Fibroblast of skin of scalp (primary cell): ENCODE data around the gene EPS15. TPM values are rescaled to one million over a fixed set of nuclear protein-coding genes. Genes with fewer than 3 reads are reported as not detected.
"Not testable (repeated sequence)": the region's sequence is repeated elsewhere in the genome, so short reads cannot be mapped to it uniquely, and the experiment has no call there.

ENCODE experiments used
- DNase-seq: peaks from one replicate; pipeline ENCODE4 v3.0.0-alpha.2; 2013
- polyA plus RNA-seq, 2 experiments: library from polyadenylated mRNA; unstranded; fragments of 120-200 nt; gene quantifications; one replicate each; pipeline ENCODE4 v1.2.1, GENCODE V29; 2013; ENCODE audit not compliant: insufficient read length in 2 of 2

The EPS15 gene
- polyA plus RNA-seq (2013, experiment 1 of 2; ENCODE audit: insufficient read length): 38.3 TPM
- 41.8 TPM for polyA plus RNA-seq (2013, experiment 2 of 2; ENCODE audit: insufficient read length)

DNA sequence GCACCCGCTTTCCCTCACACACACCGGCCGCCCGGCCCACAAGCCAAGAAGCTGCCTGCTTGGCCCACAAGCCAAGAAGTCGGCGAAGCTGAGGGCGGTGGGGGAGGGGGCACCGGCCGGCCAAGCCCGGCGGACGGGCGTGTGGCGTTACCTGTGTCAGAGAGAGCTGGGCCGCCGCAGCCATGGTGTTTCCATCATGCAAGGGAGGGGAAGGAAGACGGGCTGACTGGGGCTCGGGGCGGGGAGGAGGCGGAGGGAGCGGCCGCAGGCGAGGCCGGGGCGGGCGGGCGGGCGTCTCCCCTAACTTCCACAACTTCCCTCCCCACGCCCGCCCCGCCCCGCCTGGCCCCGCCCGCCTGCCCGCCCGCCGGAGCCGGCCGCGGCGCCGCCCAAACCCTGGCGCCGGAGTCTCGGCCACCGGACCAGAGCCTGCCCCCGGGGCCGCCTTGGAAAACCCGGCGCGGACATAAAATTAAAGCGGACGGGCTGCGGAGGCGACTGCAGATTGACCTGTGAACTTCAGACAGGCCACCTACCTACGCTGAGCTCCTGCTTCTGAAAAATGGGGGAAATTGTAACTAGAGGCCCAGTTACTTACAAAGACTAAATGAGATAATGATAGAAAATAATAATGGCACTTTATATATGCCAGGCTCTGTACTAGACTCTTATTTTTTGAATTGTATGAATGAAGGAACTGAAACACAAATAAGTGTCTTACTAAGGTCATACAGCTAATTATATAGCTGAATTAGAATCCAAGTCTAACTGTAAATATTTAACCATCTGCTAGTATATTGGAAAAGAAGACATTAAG, at the start of gene EPS15:
Gene EPS15 (minus strand): TSS at position 219 of the 817 bp plus-strand sequence. CDS start 35 bp downstream, at position 184.
- DNase-seq: peak; percentile 86

DNA sequence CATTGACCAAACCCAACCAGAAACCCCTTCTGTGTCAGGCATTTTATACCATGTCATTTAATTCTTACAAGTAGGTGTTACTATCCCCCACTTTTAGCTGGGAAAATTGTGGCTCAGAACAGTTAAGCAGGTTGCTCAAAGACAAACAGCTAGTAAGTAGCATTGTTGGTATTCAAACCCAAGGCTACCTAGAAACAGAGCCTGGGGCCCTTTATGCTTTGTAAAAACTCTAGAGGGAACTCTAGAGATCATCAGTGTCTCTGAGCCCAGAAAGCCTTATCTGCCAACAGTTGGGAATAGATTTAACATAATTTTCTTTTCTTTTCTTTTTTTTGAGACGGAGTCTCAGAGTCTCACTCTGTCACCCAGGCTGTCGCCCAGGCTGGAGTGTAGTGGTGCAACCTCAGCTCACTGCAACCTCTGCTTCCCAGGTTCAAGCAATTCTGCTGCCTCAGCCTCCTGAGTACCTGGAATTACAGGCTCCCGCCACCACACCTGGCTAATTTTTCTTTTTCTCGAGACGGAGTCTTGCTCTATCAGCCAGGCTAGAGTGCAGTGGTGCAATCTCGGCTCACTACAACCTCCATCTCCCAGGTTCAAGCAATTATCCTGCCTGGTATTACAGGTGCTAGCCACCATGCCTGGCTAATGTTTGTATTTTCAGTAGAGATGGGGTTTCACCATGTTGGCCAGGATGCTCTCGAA, 49.3 kb upstream of the EPS15 start:
- no peak for DNase-seq

DNA sequence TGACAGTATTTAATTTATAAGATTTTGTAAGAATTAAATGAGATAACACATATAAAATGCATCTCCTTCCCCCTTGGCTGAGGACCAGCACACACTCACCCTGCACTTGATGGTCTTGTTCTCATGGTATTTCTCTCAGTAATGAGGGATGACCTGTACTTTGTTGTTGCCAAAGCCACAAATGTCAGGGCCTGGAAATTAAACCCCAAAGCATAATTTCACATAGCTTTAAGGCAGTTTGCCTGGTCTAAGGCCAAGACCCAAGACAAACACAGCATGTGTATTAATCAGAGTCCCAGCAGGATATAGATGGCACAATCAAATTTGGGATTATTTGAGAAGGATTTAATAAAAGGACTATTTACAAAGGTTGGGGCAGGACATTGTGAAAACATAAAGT, 48.6 kb upstream of the EPS15 start:
- DNase-seq: peak; percentile 72

DNA sequence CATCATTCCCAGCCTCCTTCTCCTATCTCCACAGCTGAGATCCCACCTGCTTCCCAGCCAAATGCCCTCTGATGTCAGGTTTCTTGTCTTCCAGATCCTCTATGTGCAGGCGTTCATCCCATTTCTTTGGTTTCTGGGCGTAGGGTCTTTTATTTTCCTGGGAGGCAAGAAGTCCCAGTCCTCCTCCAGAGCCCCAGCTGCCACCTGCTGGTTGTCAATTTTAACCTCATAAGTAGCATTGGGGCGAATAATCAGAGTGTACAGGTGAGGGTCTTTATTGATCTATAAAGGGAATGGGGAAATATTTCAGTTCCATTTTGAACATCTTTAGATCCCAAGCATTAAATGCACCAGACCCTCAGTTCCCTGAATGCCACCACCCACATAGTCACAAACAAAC, 47.2 kb upstream of the EPS15 start:
- DNase-seq: no peak

DNA sequence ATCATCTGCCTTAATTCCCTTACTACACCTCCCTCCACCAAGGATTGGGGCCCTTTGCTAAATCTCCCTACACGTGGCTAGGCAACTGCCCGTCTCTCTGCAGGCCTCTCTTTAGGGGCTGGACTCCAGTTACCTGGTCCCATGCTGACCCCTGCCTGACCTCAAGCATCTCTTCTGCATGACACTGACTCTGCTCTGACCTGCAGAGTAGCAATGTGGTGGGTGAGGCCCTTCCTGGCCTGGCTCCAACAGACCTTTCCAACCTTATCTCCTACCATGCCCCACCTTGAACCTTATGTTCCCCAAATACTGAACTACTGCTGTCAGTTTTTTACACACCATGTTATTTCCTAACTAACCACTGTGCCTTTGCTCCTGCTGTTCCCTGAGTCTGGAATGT, 45.9 kb upstream of the EPS15 start:
- DNase-seq: no peak

DNA sequence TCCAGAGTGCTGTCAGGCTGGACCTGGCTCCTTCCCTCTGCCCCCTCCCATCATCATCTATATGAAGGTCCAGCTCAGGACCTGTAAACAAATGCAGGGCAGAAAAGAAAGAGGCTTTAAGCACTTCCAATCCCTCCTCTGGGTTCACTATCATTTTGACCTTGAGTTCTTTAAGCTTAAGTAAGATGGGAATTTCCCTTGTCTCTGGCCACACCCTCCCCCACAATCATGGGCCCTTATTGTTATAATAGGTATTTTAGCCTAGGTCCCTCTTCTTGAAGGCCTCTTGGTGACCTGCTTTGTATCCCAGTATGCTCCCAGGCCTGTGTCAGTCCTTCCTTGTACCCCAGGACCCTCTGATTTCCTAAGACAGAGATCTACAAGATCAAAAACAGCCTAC, 45.1 kb upstream of the EPS15 start:
- peak; percentile 12 for DNase-seq

DNA sequence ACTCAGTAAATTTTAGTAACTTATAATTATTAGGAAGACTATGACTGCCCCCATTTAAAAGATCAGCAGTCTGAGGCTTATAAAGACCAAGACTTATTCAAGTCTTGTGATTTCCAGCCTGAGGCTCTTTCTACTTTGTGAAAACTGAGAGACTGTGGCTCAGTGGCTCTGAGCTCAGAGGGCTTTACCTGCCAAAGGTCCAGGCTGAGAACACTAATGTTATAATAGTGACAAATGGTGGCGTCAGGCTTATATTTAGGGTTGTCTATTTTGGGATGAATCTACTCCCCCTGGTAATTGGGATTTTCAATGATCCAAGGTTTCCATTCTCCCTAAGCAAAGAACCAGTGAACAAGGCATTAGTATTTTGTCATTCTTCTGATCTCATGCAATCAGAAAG, 42.6 kb upstream of the EPS15 start:
- DNase-seq: no peak

DNA sequence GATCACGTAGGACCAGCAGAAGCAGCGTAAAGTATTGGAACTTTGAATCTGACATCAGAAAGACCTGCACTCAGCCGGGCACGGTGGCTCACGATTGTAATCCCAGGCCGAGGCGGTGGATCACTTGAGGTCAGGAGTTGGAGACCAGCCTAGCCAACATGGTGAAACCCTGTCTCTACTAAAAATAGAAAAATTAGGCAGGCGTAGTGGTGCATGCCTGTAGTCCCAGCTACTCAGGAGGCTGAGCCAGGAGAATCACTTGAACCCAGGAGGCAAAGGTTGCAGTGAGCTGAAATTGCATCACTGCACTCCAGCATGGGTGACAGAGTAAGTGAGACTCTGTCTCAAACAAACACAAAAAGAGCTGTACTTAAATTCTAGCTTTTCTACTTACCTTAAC, 41.8 kb upstream of the EPS15 start:
- not testable (repeated sequence) for DNase-seq

DNA sequence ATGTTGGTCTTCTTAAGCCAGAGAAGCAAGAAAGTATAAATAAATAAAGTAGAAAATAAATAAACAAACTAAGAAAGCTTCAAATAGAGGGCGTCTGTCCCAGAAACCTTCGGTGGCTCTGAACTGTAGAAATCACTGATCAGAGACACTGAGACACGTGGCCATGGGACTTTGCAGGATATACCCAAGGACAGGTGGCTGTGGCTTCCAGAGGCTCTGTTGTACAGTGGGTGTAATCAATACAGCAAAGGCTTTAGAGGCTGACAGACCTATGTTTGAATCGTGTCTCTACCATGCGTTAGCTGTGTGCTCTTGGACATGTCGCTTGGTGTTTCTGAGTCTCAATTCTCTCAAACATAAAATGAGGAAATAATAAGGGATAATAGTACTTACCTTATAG, 41.0 kb upstream of the EPS15 start:
- DNase-seq: no peak

DNA sequence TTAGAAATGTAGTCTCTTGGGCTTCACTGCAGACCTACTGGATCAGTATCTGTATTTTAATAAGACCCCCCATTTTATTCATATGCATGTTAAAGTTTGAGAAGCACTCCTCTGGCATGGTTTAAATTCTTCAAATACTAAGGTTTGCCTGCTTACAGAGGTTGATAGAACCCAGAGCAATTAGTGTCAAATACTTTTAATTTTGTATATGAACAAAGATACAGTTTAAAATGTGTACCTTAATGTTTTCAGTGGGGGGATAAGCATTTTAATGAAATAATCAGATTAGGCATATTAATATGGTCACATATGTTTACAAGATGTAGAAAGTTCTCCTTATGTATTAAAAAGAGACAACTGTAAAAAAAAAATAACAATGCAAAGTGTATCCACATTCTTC, 40.4 kb upstream of the EPS15 start:
- DNase-seq: no peak

DNA sequence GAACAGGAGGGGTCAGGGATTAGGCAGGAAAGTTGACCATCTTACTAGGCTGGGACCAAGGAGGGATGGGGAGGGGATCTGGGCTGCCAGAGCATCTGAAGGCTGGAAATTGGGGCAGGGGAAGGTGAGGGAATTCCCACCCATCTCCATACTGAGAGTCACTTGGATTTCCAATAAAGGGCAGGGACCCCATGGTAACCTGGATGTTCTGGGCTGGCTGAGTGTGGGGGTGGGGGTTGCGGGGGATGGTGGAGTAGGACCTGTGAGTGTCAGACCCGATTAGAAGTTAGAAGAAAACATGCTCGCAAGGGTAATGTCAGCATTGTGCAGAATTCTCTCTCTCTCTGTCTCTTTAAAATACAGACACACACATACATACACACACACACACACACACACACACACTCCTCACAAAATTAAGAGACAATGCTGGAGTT, 40.0 kb upstream of the EPS15 start:
- peak; percentile 4 for DNase-seq

DNA sequence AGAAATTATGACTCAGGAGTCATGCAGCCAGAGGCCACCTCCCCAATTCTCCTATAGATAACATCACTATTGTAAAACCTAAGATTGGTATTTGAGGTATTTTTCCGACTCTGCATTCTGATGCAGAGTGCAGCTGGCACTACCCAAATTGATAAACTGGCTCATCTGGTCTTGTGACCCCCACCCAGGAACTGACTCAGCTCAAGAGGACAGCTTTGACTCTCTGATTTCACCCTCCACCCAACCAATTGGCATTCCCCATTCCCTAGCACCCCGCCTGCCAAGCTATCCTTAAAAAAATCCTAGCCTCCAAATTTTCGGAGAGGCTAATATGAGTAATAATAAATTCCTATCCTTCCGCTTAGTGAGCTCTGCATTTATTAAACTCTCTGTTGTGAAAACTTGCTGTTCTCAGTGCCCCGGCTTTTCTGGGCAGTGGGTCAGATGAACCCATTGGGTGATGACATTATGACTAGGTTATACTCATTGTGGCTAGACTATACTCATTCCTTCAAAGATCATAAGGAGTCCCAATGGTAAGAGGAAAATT, 39.4 kb upstream of the EPS15 start:
- DNase-seq: peak; percentile 62

DNA sequence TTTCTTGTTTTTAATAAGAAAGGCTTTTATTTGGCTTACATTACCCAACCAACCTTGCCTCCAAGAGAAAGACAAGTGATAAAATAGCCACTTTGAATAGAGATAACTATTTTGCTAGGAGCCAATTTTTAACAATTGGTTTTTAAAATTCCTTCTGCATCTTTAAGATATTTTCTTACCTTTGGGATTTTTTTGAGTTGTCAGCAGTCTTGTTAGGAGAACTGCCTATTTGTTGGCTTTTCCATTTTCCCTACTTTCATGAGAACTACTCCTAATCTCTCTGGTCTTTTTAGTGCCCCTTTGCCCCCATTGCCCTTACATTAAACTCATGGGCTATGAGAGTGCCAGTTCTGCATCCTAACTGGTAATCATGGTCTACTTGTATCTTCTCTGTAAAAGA, 38.1 kb upstream of the EPS15 start:
- no peak for DNase-seq

DNA sequence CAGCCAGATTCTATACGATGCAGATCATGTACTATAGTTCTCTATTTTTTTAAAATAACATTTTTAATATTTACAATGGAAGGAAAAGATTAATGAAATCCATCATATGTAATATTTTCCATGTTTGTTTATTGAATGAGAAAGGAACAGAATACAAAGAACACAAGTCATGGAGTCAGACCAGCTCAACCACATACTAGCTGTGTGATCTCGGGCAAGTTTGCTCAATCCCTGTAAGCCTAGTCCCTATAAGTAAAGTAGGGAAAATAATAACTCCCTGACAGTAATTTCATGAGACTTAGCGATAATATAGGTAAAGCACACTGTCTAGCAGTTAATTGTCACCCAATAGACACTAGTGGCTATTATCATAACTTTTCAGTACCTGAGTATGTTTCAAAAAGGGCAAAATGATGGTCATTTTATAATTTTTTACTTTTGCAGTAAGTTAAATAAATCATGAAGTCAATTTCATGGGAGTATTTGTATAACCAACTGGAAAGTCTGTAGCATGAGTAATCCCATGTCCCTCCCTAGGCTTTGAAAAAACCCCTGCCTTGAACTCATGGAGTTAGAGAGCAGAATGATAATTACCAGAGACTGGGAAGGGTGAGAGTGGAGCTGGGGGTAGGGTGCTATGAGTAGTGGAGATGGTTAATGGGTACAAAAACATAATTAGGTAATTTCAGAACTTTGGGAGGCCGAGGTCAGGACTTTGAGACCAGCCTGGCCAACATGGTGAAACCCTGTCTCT, 37.0 kb upstream of the EPS15 start:
- no peak for DNase-seq

DNA sequence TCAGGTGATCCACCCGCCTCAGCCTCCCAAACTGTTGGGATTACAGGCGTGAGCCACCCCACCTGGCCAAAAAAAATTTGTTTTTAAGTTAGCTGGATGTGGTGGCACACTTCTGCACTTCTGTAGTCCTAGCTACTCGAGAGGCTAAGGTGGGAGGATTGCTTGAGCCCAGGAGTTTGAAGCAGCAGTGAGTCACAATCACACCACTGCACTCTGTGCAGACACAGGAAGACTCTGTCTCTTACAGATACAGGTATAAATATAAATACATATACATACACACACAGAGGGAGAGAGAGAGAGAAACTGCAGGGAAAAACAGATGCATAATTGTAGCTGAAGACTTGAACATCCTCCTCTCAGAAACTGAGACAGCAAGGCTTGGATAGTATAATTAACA, 34.8 kb upstream of the EPS15 start:
- DNase-seq: no peak

DNA sequence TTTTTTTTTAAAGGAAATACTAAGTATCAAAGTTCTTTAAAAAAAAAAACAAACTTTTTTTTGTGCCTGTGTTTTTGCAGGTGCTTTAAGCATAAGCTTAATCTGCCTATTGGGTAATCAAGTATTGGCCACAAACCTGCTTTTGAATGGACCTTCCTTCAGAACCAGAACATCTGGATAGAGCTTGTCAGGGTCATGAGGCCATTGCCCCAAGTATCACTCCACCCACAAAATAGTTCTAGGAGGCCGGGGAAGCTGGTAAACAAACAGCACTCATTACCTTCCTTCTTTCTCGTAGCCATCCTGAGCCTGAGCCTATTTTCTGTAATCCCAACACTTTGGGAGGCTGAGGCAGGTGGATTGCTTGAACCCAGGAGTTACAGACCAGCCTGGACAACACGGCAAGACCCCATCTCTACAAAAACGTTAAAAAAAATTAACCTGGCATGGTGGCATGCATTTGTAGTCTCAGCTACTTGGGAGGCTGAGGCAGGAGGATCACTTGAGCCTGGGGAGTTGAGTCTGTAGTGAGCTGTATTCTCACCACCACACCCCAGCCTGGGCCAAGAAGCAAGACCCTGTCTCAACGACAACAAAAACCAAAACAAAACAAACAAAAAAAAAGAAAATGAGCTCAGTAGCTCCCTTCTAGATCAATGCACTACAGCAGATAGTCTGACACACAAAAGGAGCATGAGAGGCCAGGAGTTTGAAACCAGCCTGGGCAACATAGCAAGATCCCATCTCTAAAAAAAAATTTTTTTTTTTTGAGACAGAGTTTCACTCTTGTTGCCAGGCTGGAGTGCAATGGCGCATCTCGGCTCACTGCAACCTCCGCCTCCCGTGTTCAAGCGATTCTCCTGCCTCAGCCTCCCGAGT, 34.1 kb upstream of the EPS15 start:
- DNase-seq: no peak

DNA sequence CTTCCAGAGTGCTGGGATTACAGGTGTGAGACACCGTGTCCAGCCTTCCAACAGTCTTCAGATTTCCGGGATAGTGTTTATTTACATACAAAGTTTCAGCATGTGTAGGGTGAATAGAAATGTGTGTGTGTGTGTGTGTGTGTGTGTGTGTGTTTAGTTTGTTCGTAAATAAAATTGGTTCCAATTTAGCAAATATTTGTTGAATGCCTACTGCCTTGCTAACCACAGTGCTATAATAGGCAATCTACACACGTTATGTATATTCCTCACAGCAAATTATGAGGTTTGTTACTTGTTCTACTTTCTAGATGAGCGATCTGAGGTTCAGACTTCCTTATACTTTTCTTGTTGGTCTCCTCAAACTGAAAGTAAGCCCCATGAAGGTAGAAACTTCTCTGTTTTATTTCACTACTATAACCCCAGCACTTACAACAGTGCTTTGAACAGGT, 32.8 kb upstream of the EPS15 start:
- no peak for DNase-seq

DNA sequence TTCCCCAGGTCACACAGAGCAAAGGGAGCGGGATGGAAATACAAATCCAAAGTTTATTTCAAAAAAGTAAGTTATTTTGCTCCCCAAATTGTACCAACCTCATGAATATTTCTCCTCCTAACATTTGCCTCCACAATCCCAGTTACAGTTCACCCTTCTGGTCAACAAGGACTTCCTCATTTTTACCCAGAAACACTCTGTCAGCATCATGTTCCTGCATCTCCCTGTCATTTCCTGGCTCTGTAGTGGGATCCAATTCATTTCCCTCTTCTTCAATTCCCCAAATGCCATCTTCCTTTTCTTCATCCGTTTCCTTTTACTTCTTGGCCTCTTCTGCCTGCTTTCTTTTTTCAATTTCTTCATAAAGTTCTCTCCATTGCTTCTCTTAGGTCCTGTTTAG, 32.0 kb upstream of the EPS15 start:
- no peak for DNase-seq

DNA sequence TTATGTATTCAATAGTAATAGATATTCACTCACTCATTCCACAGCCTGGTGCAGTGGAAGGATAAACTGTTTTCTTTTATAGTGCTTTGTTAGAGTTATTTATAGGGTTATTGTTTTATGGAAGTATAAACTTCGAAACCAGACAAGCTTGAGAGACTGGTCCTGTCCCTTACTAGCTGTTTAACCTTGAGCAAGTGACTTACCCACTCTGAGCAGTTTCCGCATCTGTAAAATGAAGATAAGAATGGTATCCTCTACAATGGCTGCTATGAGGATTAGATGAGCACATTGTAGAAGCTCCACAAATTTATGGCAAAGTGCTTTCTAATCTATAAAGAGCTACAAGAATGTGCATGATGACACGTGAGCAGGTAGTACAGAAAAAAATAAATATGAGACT, 30.8 kb upstream of the EPS15 start:
- DNase-seq: no peak

DNA sequence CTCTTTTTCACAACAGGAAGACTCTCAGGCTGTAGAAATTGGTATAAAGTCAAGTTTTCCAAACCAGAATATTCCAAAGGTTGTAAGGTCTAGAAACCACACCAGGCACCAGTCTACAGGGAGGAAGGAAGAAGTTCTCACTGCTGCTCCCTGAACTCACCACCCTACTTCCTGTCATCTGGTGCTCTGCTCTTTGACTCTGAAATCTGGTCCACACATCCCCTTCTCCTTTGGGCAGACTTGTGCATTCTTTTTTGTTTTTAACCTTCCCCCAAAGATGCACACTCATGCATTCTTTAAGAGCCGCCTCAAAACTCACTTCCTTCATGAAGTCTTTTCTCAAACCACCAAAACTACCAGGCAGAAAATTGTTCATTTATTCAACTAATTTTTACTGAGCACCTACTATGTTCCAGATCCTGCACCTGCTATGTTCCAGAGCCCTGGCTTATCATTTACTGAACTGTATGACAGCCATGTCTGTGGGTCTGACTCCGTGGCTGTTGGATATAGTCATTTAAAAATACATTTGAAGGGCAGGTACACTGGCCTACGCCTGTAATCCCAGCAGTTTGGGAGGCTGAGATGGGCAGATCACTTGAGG, 30.1 kb upstream of the EPS15 start:
- DNase-seq: peak; percentile 17

DNA sequence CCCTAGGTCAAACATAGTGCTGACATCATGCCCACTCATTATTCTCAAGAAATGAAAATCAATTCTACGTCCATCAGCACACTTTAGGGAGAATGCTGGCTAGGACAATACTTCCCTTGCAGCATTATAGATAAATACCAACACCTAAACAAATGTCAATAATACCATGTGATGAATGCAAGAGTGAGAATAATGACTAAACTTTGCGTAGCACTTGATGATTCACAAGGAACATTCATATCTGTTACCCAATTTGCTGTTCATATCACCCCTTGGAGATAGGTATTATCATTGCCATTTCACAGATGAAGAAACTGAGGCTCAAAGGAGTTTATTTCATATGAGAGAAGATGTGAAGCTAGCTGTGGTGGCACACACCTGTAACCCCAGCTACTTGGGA, 24.8 kb upstream of the EPS15 start:
- no peak for DNase-seq
